IMR-90 (cell line): Measurements from ENCODE around the gene LTC4S. TPM values are rescaled to one million over a fixed set of nuclear protein-coding genes. Genes with fewer than 3 reads are reported as not detected.
A peak's percentile ranks its signal among the peaks of the same experiment; 100 is the strongest.

ENCODE experiments used
- ATAC-seq: fragments of 200-7000 bp; cut with Tn5 transposase; 2 replicates; pipeline ENCODE4 v1.9.1; 2020; ENCODE audit warnings: low read depth, mild to moderate bottlenecking, moderate library complexity
- BruUV-seq: library from RNA; stranded (reverse); fragments of 400-500 nt; replicated peaks from 2 replicates; lab custom pipeline; 2021; lab: Mats Ljungman, UMichigan
- CTCF ChIA-PET: fragments of 300-600 bp; formaldehyde crosslinking; extraction: SDS; loops from one replicate; lab custom pipeline; 2021; ENCODE audit warnings: antibody characterized with exemption; lab: Yijun Ruan, JAX
- POLR2A ChIA-PET: fragments of 300-600 bp; sonication (Branson Sonifier 250); formaldehyde crosslinking; loops from one replicate; lab custom pipeline; 2022; ENCODE audit warnings: antibody characterized with exemption; ENCODE audit not compliant: unreplicated experiment; lab: Charles Lee
- DNase-seq: peaks from one replicate; pipeline ENCODE4 v3.0.0; 2013
- H2AFZ ChIP-seq: replicated peaks from 2 replicates; pipeline ENCODE3; 2013; ENCODE audit warnings: low read length, mild to moderate bottlenecking; ENCODE audit not compliant: poor library complexity
- H2AK5ac ChIP-seq: 2 replicates; pipeline ENCODE4 v1.6.1; 2013; ENCODE audit warnings: low read depth, low read length, inconsistent platforms
- H2AK9ac ChIP-seq: replicated peaks from 2 replicates; pipeline ENCODE3; 2013; ENCODE audit warnings: mild to moderate bottlenecking, low read depth, low read length, moderate library complexity; ENCODE audit not compliant: poor library complexity
- H2BK120ac ChIP-seq: 2 replicates; pipeline ENCODE4 v1.6.1; 2013; ENCODE audit warnings: low read depth, low read length, inconsistent platforms
- H2BK15ac ChIP-seq: 3 replicates; pipeline ENCODE4 v1.6.1; 2013; ENCODE audit warnings: low read depth, low read length, inconsistent platforms
- H2BK20ac ChIP-seq: 2 replicates; pipeline ENCODE4 v1.6.1; 2013; ENCODE audit warnings: low read depth, mild to moderate bottlenecking, inconsistent platforms, low read length, moderate library complexity
- H2BK5ac ChIP-seq: 2 replicates; pipeline ENCODE4 v1.6.1; 2013; ENCODE audit warnings: mild to moderate bottlenecking, low read depth, low read length, inconsistent platforms; ENCODE audit not compliant: poor library complexity, severe bottlenecking
- H3K14ac ChIP-seq: replicated peaks from 2 replicates; pipeline ENCODE4 v1.6.1; 2013; ENCODE audit warnings: low read depth, low read length, inconsistent platforms
- H3K18ac ChIP-seq: 2 replicates; pipeline ENCODE4 v1.6.1; 2013; ENCODE audit warnings: low read depth, low read length, control low read depth
- H3K23ac ChIP-seq: 2 replicates; pipeline ENCODE4 v1.6.1; 2013; ENCODE audit warnings: low read depth, low read length, inconsistent platforms
- H3K27ac ChIP-seq: 2 replicates; pipeline ENCODE4 v1.5.1; 2013; ENCODE audit warnings: mild to moderate bottlenecking, control low read depth, low read length; ENCODE audit not compliant: insufficient read depth
- H3K27me3 ChIP-seq: 2 replicates; pipeline ENCODE4 v1.6.1; 2013; ENCODE audit warnings: low read length; ENCODE audit not compliant: control insufficient read depth, insufficient read depth
- H3K36me3 ChIP-seq: 2 replicates; pipeline ENCODE4 v1.6.1; 2013; ENCODE audit warnings: low read length, mixed read lengths; ENCODE audit not compliant: control insufficient read depth, insufficient read depth
- H3K4ac ChIP-seq: 2 replicates; pipeline ENCODE4 v1.6.1; 2013; ENCODE audit warnings: low read depth, low read length, inconsistent platforms
- H3K4me1 ChIP-seq: 2 replicates; pipeline ENCODE4 v1.6.1; 2013; ENCODE audit warnings: low read length, mixed read lengths; ENCODE audit not compliant: control insufficient read depth, insufficient read depth
- H3K4me2 ChIP-seq: 2 replicates; pipeline ENCODE4 v1.6.1; 2013; ENCODE audit warnings: low read depth, mild to moderate bottlenecking, control low read depth, low read length, moderate library complexity
- H3K4me3 ChIP-seq: 2 replicates; pipeline ENCODE4 v1.5.1; 2013; ENCODE audit warnings: low read depth, mild to moderate bottlenecking, control low read depth, low read length, moderate library complexity; ENCODE audit not compliant: insufficient read depth
- H3K56ac ChIP-seq: 2 replicates; pipeline ENCODE4 v1.6.1; 2013; ENCODE audit warnings: low read length, inconsistent platforms; ENCODE audit not compliant: insufficient read depth; ENCODE audit errors: extremely low read depth
- H3K79me1 ChIP-seq, 2 experiments: 2 replicates each; pipeline ENCODE4 v1.6.1; 2013; ENCODE audit warnings: low read length in 2 of 2, inconsistent platforms in 1 of 2, low read depth in 1 of 2
- H3K9ac ChIP-seq: 2 replicates; pipeline ENCODE4 v1.6.1; 2013; ENCODE audit warnings: low read depth, low read length, control low read depth
- H3K9me1 ChIP-seq: 2 replicates; pipeline ENCODE4 v1.6.1; 2013; ENCODE audit warnings: low read length, inconsistent platforms; ENCODE audit not compliant: insufficient read depth
- H3K9me3 ChIP-seq: 2 replicates; pipeline ENCODE4 v1.6.1; 2013; ENCODE audit warnings: low read length; ENCODE audit not compliant: control insufficient read depth, insufficient read depth
- H4K20me1 ChIP-seq: 2 replicates; pipeline ENCODE4 v1.6.1; 2013; ENCODE audit warnings: low read length, inconsistent platforms; ENCODE audit not compliant: insufficient read depth
- H4K5ac ChIP-seq: 2 replicates; pipeline ENCODE4 v1.6.1; 2013; ENCODE audit warnings: mild to moderate bottlenecking, low read depth, low read length, control low read depth
- H4K8ac ChIP-seq, 2 experiments: 2 replicates each; pipeline ENCODE4 v1.6.1; 2013; ENCODE audit warnings: low read depth in 2 of 2, low read length in 2 of 2, control low read depth in 1 of 2, inconsistent platforms in 1 of 2
- H4K91ac ChIP-seq: 2 replicates; pipeline ENCODE4 v1.6.1; 2013; ENCODE audit warnings: low read depth, low read length, inconsistent platforms; ENCODE audit not compliant: insufficient read depth
- CEBPB ChIP-seq: IDR thresholded peaks from 2 replicates; pipeline ENCODE4 v1.6.1; 2012; ENCODE audit warnings: low read depth, low read length, improper control_type of control experiment
- MAFK ChIP-seq: IDR thresholded peaks from 2 replicates; pipeline ENCODE4 v1.6.1; 2012; ENCODE audit warnings: low read depth, low read length, improper control_type of control experiment
- MAZ ChIP-seq: IDR thresholded peaks from 2 replicates; pipeline ENCODE4 v1.6.1; 2012; ENCODE audit warnings: low read depth, mild to moderate bottlenecking, low read length, improper control_type of control experiment, moderate library complexity, borderline replicate concordance
- RCOR1 ChIP-seq: IDR thresholded peaks from 2 replicates; pipeline ENCODE4 v1.6.1; 2012; ENCODE audit warnings: mild to moderate bottlenecking, low read length, improper control_type of control experiment; ENCODE audit not compliant: insufficient replicate concordance
- WGBS, 2 experiments: methylation state at CpG; one replicate each; pipeline versions ENCODE4 v1.1.5 to v1.1.7; 2013; ENCODE audit warnings: missing lambda C conversion rate in 2 of 2; ENCODE audit not compliant: insufficient read length in 1 of 2; ENCODE audit errors: extremely low coverage in 2 of 2; 5-methylcytosine and 5-hydroxymethylcytosine counted together
- dilution Hi-C: fragments of 300-500 bp; cut with HindIII; formaldehyde crosslinking; loops from one replicate; pipeline ENCODE4 v1.14.3; 2018; ENCODE audit warnings: low sequenced_read_pairs; ENCODE audit not compliant: unreplicated experiment
- in situ Hi-C: fragments of 300-500 bp; cut with MboI; formaldehyde crosslinking; loops from 3 replicates; pipeline ENCODE4 v1.14.3; 2019; ENCODE audit warnings: low sequenced_read_pairs, inconsistent platforms, mixed read lengths
- intact Hi-C: fragments of 100-400 bp; cut with micrococcal nuclease; formaldehyde crosslinking; loops from 2 replicates; pipeline ENCODE4 v1.10.0; 2022
- polyA plus RNA-seq, 3 experiments: library from polyadenylated mRNA; depleted of rRNA; stranded (reverse); fragments of >200 nt; gene quantifications; 2 replicates each; pipeline ENCODE4 v1.2.3, GENCODE V29; 2012; ENCODE audit warnings: low replicate concordance in 1 of 3
- total RNA-seq: library from RNA; depleted of rRNA; stranded (reverse); fragments of >200 nt; gene quantifications from 2 replicates; pipeline ENCODE4 v1.2.3, GENCODE V29; 2012
- TF ChIP-seq, protein P1 (sequence below): conservative IDR thresholded peaks from 2 replicates; pipeline ENCODE4 v1.5.1; 2012; ENCODE audit warnings: mild to moderate bottlenecking, low read depth, low read length, improper control_type of control experiment

The LTC4S gene
- total and polyA plus RNA-seq, 2 of the 4 experiments (the other 2 are of a cell fraction), result 0.72 TPM; not detected in 1

DNA sequence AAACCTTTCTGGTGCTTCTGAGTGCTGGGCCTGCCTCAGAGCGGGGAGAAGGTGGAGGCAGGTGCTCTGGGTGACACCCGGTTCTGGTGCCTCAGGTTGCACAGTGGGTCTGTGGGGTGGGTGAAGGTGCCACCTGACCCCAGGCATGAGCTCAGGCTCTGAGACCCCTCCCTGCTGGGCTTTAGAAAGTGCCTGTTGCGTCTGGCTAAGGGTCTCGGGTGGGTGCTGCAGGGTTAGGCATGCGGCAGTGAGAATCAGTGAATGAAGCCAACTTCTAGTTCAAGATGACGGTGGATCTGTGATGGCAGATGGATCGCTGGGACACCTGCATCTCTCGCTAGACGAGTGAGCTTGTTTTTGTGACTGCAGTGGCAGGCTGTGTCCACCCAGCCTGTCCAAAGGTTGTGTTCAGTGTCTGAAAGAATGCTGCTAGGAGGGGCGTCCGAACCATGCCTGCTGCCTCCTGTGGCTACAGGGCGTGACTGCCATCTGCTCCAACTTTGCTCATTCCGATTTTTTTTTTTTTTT, 31.9 kb downstream of the LTC4S start:
- Histone ChIP-seq H3K56ac (no peak overlapping the region), H4K91ac (no peak overlapping the region), H3K4me2 (no peak overlapping the region), H3K79me1 (peaks cover 25 to 81% of the 10 kb centered on the region in 2 experiments), H3K9me3 (no peaks in the 10 kb centered on the region), H3K27ac (no peak overlapping the region), H3K4ac (no peak overlapping the region), H2AFZ (peak overlapping the region; percentile 64), H3K18ac (no peak overlapping the region), H3K14ac (no peak overlapping the region), H3K4me1 (peaks cover 18% of the 10 kb centered on the region), H3K36me3 (peaks cover 75% of the 10 kb centered on the region), H2BK5ac (no peak overlapping the region), H4K20me1 (peaks cover 94% of the 10 kb centered on the region), H4K5ac (no peak overlapping the region), H2BK120ac (no peak overlapping the region), H3K4me3 (no peak overlapping the region), H3K9ac (no peak overlapping the region), H2AK5ac (no peak overlapping the region), H3K9me1 (peaks cover 27% of the 10 kb centered on the region), H2BK15ac (no peak overlapping the region), H2AK9ac (peak overlapping the region; percentile 20), H4K8ac (no peak overlapping the region), H3K23ac (no peak overlapping the region), H3K27me3 (no peaks in the 10 kb centered on the region), H2BK20ac (no peak overlapping the region)
- ATAC-seq (no peak), DNase-seq (no peak)
- POLR2A ChIA-PET, result interaction anchor here (0.6 kb wide), 1 partner anchor 29 kb away, joined by 3 read pairs; no protein-coding TSS in a partner anchor
- no TSS peak for BruUV-seq
- dilution Hi-C loops (no loop called here), intact Hi-C loops (no loop called here), in situ Hi-C loops (no loop called here)
- CTCF ChIA-PET, result interaction anchor here (0.6 kb wide), 1 partner anchor 38 kb away, joined by 4 read pairs; no protein-coding TSS in a partner anchor
- WGBS, 2 experiments, result 95% methylated on average over 5 of the region's 13 CpGs; no CpG with 5 or more reads in 1 of the 2 experiments
- TF ChIP-seq CEBPB (no peak), MAFK (no peak), RCOR1 (no peak), MAZ (no peak)
- TF ChIP-seq, protein P1, sequence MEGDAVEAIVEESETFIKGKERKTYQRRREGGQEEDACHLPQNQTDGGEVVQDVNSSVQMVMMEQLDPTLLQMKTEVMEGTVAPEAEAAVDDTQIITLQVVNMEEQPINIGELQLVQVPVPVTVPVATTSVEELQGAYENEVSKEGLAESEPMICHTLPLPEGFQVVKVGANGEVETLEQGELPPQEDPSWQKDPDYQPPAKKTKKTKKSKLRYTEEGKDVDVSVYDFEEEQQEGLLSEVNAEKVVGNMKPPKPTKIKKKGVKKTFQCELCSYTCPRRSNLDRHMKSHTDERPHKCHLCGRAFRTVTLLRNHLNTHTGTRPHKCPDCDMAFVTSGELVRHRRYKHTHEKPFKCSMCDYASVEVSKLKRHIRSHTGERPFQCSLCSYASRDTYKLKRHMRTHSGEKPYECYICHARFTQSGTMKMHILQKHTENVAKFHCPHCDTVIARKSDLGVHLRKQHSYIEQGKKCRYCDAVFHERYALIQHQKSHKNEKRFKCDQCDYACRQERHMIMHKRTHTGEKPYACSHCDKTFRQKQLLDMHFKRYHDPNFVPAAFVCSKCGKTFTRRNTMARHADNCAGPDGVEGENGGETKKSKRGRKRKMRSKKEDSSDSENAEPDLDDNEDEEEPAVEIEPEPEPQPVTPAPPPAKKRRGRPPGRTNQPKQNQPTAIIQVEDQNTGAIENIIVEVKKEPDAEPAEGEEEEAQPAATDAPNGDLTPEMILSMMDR, result no peak
